OCI-LY7 (cell line): Measurements from ENCODE around the gene UGT2A2.

ENCODE experiments used
- CTCF ChIP-seq: fragments of 200-600 bp; sonication (generic); conservative IDR thresholded peaks from 2 replicates; pipeline ENCODE4 v1.5.1; 2014; ENCODE audit warnings: mild to moderate bottlenecking, antibody characterized with exemption, low read length, moderate library complexity, mixed read lengths
- EZH2phosphoT487 ChIP-seq: fragments of 200-600 bp; sonication (generic); IDR thresholded peaks from 2 replicates; pipeline ENCODE4 v1.6.1; 2018; ENCODE audit warnings: low read depth, borderline replicate concordance, mild to moderate bottlenecking, mixed run types, antibody characterized with exemption, low read length, moderate library complexity, mixed read lengths

DNA sequence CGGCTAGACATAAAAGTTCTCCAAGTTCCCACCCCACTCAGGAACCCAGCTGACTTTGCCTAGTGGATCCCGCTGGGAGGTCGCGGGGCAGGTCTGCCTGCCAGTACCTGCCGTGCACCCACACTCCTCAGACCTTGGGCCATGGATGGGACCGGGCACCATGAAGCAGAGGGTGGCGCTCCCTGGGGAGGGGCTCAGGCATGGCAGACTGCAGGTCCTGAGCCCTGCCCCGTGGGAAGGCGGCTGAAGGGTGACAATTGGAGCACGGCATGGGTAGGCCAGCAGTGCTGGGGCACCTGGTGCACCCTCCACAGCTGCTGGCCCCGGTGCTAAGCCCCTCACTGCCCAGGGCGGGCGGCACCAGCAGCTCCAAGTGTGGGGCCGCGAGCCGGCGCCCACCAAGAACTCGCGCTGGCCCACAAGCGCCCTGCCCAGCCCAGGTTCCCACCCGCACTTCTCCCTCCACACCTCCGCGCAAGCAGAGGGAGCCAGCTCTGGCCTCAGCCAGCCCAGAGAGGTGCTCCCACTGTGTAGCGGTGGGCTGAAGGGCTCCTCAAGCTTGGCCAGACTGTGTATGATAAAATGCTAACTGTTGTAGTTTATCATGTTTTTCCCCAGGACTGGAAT lies 63.1 kb downstream of the UGT2A2 start:
- TF ChIP-seq EZH2phosphoT487 (no peak), CTCF (no peak)
